ENCODE measurements around the gene KNDC1.
"Not testable (repeated sequence)": the region's sequence is repeated elsewhere in the genome, so short reads cannot be mapped to it uniquely, and the experiment has no call there.

KNDC1 gene

GRCh38 chr10:133173860-133174640, 14.0 kb downstream of the KNDC1 start:
- no peak overlapping the region for H2AFZ ChIP-seq (ENCODE audit: insufficient read depth, low read length, poor library complexity)
- H3K9ac ChIP-seq (ENCODE audit: low read length): peak overlapping the region; percentile 36
- no peak overlapping the region for H4K12ac ChIP-seq (ENCODE audit: low read depth, low read length)
- no peak overlapping the region for H3K23ac ChIP-seq (ENCODE audit: low read length)
- H3K79me2 ChIP-seq (ENCODE audit: control insufficient read depth, insufficient read depth, low read length, poor library complexity): no peaks in the 10 kb centered on the region
- no peaks in the 10 kb centered on the region for H3K36me3 ChIP-seq (ENCODE audit: control insufficient read depth in 1 of 2, insufficient read depth in 2 of 2, low read length in 2 of 2)
- no peak overlapping the region for H4K8ac ChIP-seq (ENCODE audit: low read depth, low read length)
- H3K4ac ChIP-seq (ENCODE audit: low read depth, low read length): no peak overlapping the region
- no peaks in the 10 kb centered on the region for H3K4me1 ChIP-seq (ENCODE audit: control insufficient read depth in 1 of 2, insufficient read depth in 2 of 2, low read length in 2 of 2)
- no peak overlapping the region for H3K14ac ChIP-seq (ENCODE audit: low read length)
- H2AK5ac ChIP-seq (ENCODE audit: low read length): no peak overlapping the region
- H2BK5ac ChIP-seq (ENCODE audit: low read depth, low read length, poor library complexity): no peak overlapping the region
- no peak overlapping the region for H2BK120ac ChIP-seq (ENCODE audit: insufficient read depth, low read length, poor library complexity)
- H3K18ac ChIP-seq (ENCODE audit: low read length): no peak overlapping the region
- H3K4me2 ChIP-seq (ENCODE audit: low read length): no peak overlapping the region
- H4K91ac ChIP-seq (ENCODE audit: low read depth, low read length): no peak overlapping the region
- no peak overlapping the region for H3K27ac ChIP-seq (ENCODE audit: low read depth, low read length)
- H3K79me1 ChIP-seq (ENCODE audit: low read length): no peaks in the 10 kb centered on the region
- no peak overlapping the region for H2BK12ac ChIP-seq (ENCODE audit: low read length)
- H3K9me3 ChIP-seq (ENCODE audit: insufficient read depth, low read depth, low read length): peaks cover 23% of the 10 kb centered on the region
- no peak overlapping the region for H3K4me3 ChIP-seq (ENCODE audit: low read depth, low read length)
- no peaks in the 10 kb centered on the region for H3K27me3 ChIP-seq (ENCODE audit: insufficient read depth, low read length)
- DNase-seq: no peak
- WGBS (ENCODE audit: extremely low coverage, insufficient coverage, insufficient read length): no CpG with 5 or more reads among the region's 15 CpGs

DNA sequence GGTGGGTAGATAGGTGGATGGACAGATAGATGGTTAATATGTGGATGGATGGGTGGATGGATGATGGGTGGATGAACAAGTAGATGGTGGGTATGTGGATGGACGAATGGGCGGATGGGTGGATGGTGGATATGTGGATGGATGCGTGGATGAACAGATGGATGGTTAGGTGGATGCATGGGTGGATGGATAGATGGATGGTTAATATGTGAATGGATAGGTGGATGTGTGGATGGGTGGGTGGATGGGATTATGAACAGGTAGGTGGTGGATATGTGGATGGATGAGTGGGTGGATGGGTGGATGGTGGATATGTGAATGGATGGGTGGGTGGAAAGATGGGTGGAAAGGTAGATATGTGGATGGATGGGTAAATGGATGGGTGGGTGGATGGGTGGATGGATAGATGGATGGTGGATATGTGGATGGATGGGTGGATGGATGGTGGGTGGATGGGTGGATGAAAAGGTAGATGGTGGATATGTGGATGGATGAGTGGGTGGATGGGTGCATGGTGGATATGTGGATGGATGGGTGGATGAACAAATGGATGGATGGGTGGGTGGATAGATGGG, 14.8 kb downstream of the KNDC1 start:
- H2BK5ac ChIP-seq (ENCODE audit: low read depth, low read length, poor library complexity): no peak overlapping the region
- no peak overlapping the region for H3K4me2 ChIP-seq (ENCODE audit: low read length)
- no peaks in the 10 kb centered on the region for H3K36me3 ChIP-seq (ENCODE audit: control insufficient read depth in 1 of 2, insufficient read depth in 2 of 2, low read length in 2 of 2)
- no peak overlapping the region for H3K27ac ChIP-seq (ENCODE audit: low read depth, low read length)
- H3K79me1 ChIP-seq (ENCODE audit: low read length): no peaks in the 10 kb centered on the region
- no peak overlapping the region for H4K8ac ChIP-seq (ENCODE audit: low read depth, low read length)
- no peak overlapping the region for H2AFZ ChIP-seq (ENCODE audit: insufficient read depth, low read length, poor library complexity)
- DNase-seq: no peak
- H2BK120ac ChIP-seq (ENCODE audit: insufficient read depth, low read length, poor library complexity): no peak overlapping the region
- no peak overlapping the region for H4K91ac ChIP-seq (ENCODE audit: low read depth, low read length)
- no peak overlapping the region for H3K4ac ChIP-seq (ENCODE audit: low read depth, low read length)
- H3K4me1 ChIP-seq (ENCODE audit: control insufficient read depth in 1 of 2, insufficient read depth in 2 of 2, low read length in 2 of 2): no peaks in the 10 kb centered on the region
- no peak overlapping the region for H2AK5ac ChIP-seq (ENCODE audit: low read length)
- no peak overlapping the region for H3K4me3 ChIP-seq (ENCODE audit: low read depth, low read length)
- no peak overlapping the region for H3K23ac ChIP-seq (ENCODE audit: low read length)
- no peak overlapping the region for H3K14ac ChIP-seq (ENCODE audit: low read length)
- no peaks in the 10 kb centered on the region for H3K27me3 ChIP-seq (ENCODE audit: insufficient read depth, low read length)
- H3K9me3 ChIP-seq (ENCODE audit: insufficient read depth, low read depth, low read length): peaks cover 23% of the 10 kb centered on the region
- 100% methylated on average over 3 of the region's 3 CpGs for WGBS (ENCODE audit: extremely low coverage, insufficient coverage, insufficient read length)
- no peaks in the 10 kb centered on the region for H3K79me2 ChIP-seq (ENCODE audit: control insufficient read depth, insufficient read depth, low read length, poor library complexity)
- H3K18ac ChIP-seq (ENCODE audit: low read length): no peak overlapping the region
- no peak overlapping the region for H2BK12ac ChIP-seq (ENCODE audit: low read length)
- no peak overlapping the region for H3K9ac ChIP-seq (ENCODE audit: low read length)
- H4K12ac ChIP-seq (ENCODE audit: low read depth, low read length): no peak overlapping the region

- not testable (repeated sequence) for H3K4me1 ChIP-seq (ENCODE audit: control insufficient read depth in 1 of 2, insufficient read depth in 2 of 2, low read length in 2 of 2); H3K23ac ChIP-seq (ENCODE audit: low read length); H3K27me3 ChIP-seq (ENCODE audit: insufficient read depth, low read length); H4K12ac ChIP-seq (ENCODE audit: low read depth, low read length); H3K79me2 ChIP-seq (ENCODE audit: control insufficient read depth, insufficient read depth, low read length, poor library complexity); H3K18ac ChIP-seq (ENCODE audit: low read length); H2AK5ac ChIP-seq (ENCODE audit: low read length); H4K8ac ChIP-seq (ENCODE audit: low read depth, low read length); H4K91ac ChIP-seq (ENCODE audit: low read depth, low read length); H3K27ac ChIP-seq (ENCODE audit: low read depth, low read length); H3K9ac ChIP-seq (ENCODE audit: low read length); H2BK120ac ChIP-seq (ENCODE audit: insufficient read depth, low read length, poor library complexity); H3K4me3 ChIP-seq (ENCODE audit: low read depth, low read length); DNase-seq; H3K4ac ChIP-seq (ENCODE audit: low read depth, low read length); H3K79me1 ChIP-seq (ENCODE audit: low read length); H3K14ac ChIP-seq (ENCODE audit: low read length); H3K4me2 ChIP-seq (ENCODE audit: low read length); H2BK5ac ChIP-seq (ENCODE audit: low read depth, low read length, poor library complexity); H2BK12ac ChIP-seq (ENCODE audit: low read length); H3K36me3 ChIP-seq (ENCODE audit: control insufficient read depth in 1 of 2, insufficient read depth in 2 of 2, low read length in 2 of 2); H2AFZ ChIP-seq (ENCODE audit: insufficient read depth, low read length, poor library complexity)
- 100% methylated on average over 3 of the region's 4 CpGs for WGBS (ENCODE audit: extremely low coverage, insufficient coverage, insufficient read length)
- H3K9me3 ChIP-seq (ENCODE audit: insufficient read depth, low read depth, low read length): peaks cover 23% of the 10 kb centered on the region
These were observed 15.6 kb downstream of the KNDC1 start for GRCh38 chr10:133175624-133176023.

DNA sequence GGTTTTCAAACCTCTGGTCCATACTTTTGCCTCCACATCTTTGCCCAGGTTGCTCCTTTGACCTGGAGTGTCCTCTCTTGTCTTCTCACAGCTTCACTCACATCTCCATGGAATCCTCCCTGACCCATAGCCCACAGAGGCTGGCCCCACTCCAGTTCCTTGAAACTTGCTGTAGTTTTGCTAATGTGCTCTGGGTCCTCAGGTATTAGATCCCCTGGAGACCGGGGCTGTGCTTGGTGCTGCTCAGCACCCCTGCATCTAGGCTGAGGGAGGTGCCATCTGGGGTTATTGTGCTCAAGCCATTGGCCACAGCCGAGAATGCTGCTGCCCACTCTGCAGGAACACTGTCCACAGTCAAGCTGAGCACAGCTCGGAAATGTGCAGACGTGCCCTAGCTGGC, 16.5 kb downstream of the KNDC1 start:
- no peak overlapping the region for H3K18ac ChIP-seq (ENCODE audit: low read length)
- no peaks in the 10 kb centered on the region for H3K79me2 ChIP-seq (ENCODE audit: control insufficient read depth, insufficient read depth, low read length, poor library complexity)
- H3K4me2 ChIP-seq (ENCODE audit: low read length): no peak overlapping the region
- H3K4me1 ChIP-seq (ENCODE audit: control insufficient read depth in 1 of 2, insufficient read depth in 2 of 2, low read length in 2 of 2): no peaks in the 10 kb centered on the region
- H3K23ac ChIP-seq (ENCODE audit: low read length): no peak overlapping the region
- no peak overlapping the region for H3K27ac ChIP-seq (ENCODE audit: low read depth, low read length)
- no peak overlapping the region for H3K14ac ChIP-seq (ENCODE audit: low read length)
- H3K36me3 ChIP-seq (ENCODE audit: control insufficient read depth in 1 of 2, insufficient read depth in 2 of 2, low read length in 2 of 2): no peaks in the 10 kb centered on the region
- no peak overlapping the region for H3K9ac ChIP-seq (ENCODE audit: low read length)
- H4K8ac ChIP-seq (ENCODE audit: low read depth, low read length): no peak overlapping the region
- H2AFZ ChIP-seq (ENCODE audit: insufficient read depth, low read length, poor library complexity): no peak overlapping the region
- H3K9me3 ChIP-seq (ENCODE audit: insufficient read depth, low read depth, low read length): peaks cover 23% of the 10 kb centered on the region
- no peak overlapping the region for H2BK5ac ChIP-seq (ENCODE audit: low read depth, low read length, poor library complexity)
- WGBS (ENCODE audit: extremely low coverage, insufficient coverage, insufficient read length): no CpG with 5 or more reads among the region's 4 CpGs
- H3K4me3 ChIP-seq (ENCODE audit: low read depth, low read length): no peak overlapping the region
- no peaks in the 10 kb centered on the region for H3K27me3 ChIP-seq (ENCODE audit: insufficient read depth, low read length)
- no peaks in the 10 kb centered on the region for H3K79me1 ChIP-seq (ENCODE audit: low read length)
- no peak overlapping the region for H3K4ac ChIP-seq (ENCODE audit: low read depth, low read length)
- no peak for DNase-seq
- H4K91ac ChIP-seq (ENCODE audit: low read depth, low read length): no peak overlapping the region
- no peak overlapping the region for H2BK120ac ChIP-seq (ENCODE audit: insufficient read depth, low read length, poor library complexity)
- no peak overlapping the region for H4K12ac ChIP-seq (ENCODE audit: low read depth, low read length)
- H2BK12ac ChIP-seq (ENCODE audit: low read length): no peak overlapping the region
- no peak overlapping the region for H2AK5ac ChIP-seq (ENCODE audit: low read length)

Measured in trophoblast cell (in vitro differentiated cells and primary cell).